Lung (tissue), 12 donors: ENCODE measurements around the gene BMI1. TPM values are rescaled to one million over a fixed set of nuclear protein-coding genes. Genes with fewer than 3 reads are reported as not detected.

Experiments used
- ATAC-seq: fragments of 200-7000 bp; cut with Tn5 transposase; one replicate; pipeline ENCODE4 v1.9.1; 2020; ENCODE audit warnings: moderate number of reproducible peaks; ENCODE audit not compliant: insufficient read depth, low FRiP score
- DNase-seq, 3 donors: peaks; one replicate each; pipeline ENCODE4 v3.0.0-alpha.2; 2013 to 2017
- H3K27ac ChIP-seq, 2 donors: one replicate each; pipeline ENCODE4 v1.5.1; 2013; ENCODE audit warnings: mild to moderate bottlenecking in 2 of 2, moderate library complexity in 2 of 2, control low read depth in 1 of 2, inconsistent platforms in 1 of 2, low read depth in 1 of 2, low read length in 1 of 2
- H3K27me3 ChIP-seq, 3 donors: one replicate each; pipeline ENCODE4 v1.5.1; 2013; ENCODE audit warnings: low read length in 2 of 3; ENCODE audit not compliant: control insufficient read depth in 3 of 3, insufficient read depth in 3 of 3
- H3K36me3 ChIP-seq, 4 donors: one replicate each; pipeline ENCODE4 v1.5.1; 2013; ENCODE audit warnings: low read length in 4 of 4, mild to moderate bottlenecking in 1 of 4, moderate library complexity in 1 of 4; ENCODE audit not compliant: control insufficient read depth in 4 of 4, insufficient read depth in 4 of 4
- H3K4me1 ChIP-seq, 5 donors: one replicate each; pipeline ENCODE4 v1.5.1; 2013; ENCODE audit warnings: low read length in 5 of 5, mild to moderate bottlenecking in 2 of 5, moderate library complexity in 1 of 5; ENCODE audit not compliant: control insufficient read depth in 5 of 5, insufficient read depth in 5 of 5
- H3K4me3 ChIP-seq: one replicate; pipeline ENCODE4 v1.5.1; 2013; ENCODE audit warnings: mild to moderate bottlenecking, control low read depth, moderate library complexity
- H3K9ac ChIP-seq, 2 donors: one replicate each; pipeline ENCODE4 v1.5.1; 2013; ENCODE audit warnings: low read length in 2 of 2, control low read depth in 1 of 2; ENCODE audit not compliant: insufficient read depth in 1 of 2
- H3K9me3 ChIP-seq, 4 donors: one replicate each; pipeline ENCODE4 v1.5.1; 2013; ENCODE audit warnings: low read length in 3 of 4, mild to moderate bottlenecking in 1 of 4, moderate library complexity in 1 of 4; ENCODE audit not compliant: control insufficient read depth in 4 of 4, insufficient read depth in 3 of 4
- CTCF ChIP-seq: IDR thresholded peaks from 2 replicates; pipeline ENCODE4 v1.5.1; 2012; ENCODE audit warnings: mild to moderate bottlenecking; ENCODE audit errors: control extremely low read depth, extremely low read depth
- WGBS, 2 donors: extraction: QIAGEN DNeasy Blood & Tissue Kit; methylation state at CpG; one replicate each; pipeline ENCODE4 v1.1.7; 2013; 5-methylcytosine and 5-hydroxymethylcytosine counted together
- polyA plus RNA-seq, 2 donors: library from polyadenylated mRNA; stranded (reverse); fragments of 200-250 nt; gene quantifications; one replicate each; pipeline ENCODE4 v1.2.1, GENCODE V29; 2013
- total RNA-seq, 2 donors: library from RNA; depleted of rRNA in 1 of 2; stranded (reverse); fragments of >200 nt in 1 of 2; gene quantifications; one replicate each; pipeline ENCODE4 v1.2.1, GENCODE V29; 2014 to 2021
- donor health status: control.
- donor health status: control.
- donor health status: Bipolar disorder and iron deficiency.
- donor health status: healthy.
- donor health status: DM: yes; HTN: yes; CAD: no.

The BMI1 gene
- total and polyA plus RNA-seq, 4 donors = 21.9 to 81.1 (median 31.6) TPM

- TF ChIP-seq CTCF = no peak
- H3K9ac ChIP-seq = no peak overlapping the region
- WGBS, 2 donors = 97 to 100% methylated on average over 4 of the region's 4 CpGs
- no peaks in the 10 kb centered on the region for H3K9me3 ChIP-seq
- no peak for DNase-seq
- no peak overlapping the region for H3K4me3 ChIP-seq
- peaks cover 0 to 3% (median 0%) of the 10 kb centered on the region in 3 donors for H3K27me3 ChIP-seq
- no peaks in the 10 kb centered on the region for H3K36me3 ChIP-seq
- no peak overlapping the region for H3K27ac ChIP-seq
- no peak for ATAC-seq
- no peaks in the 10 kb centered on the region for H3K4me1 ChIP-seq
Measured at GRCh38 chr10:22301193-22301592, 19.7 kb upstream of the BMI1 start.

DNA sequence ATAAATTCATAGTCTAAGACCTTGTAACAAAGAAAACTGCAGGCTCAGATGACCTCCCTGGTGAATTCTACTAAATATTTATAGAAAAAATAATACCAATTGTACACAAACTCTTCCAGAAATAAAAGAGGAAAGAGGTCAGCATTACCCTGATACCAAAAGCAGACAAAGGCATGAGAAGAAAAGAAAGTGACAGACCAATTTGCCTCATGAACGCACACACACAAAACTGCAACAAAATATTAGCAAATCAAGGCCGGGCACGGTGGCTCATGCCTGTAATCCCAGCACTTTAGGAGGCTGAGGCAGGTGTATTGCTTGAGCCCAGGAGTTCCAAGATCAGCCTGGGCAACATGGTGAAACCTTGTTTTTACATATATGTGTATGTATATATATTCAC, 17.4 kb upstream of the BMI1 start:
- DNase-seq (no peak), ATAC-seq (no peak)
- no peak for TF ChIP-seq CTCF
- no peak overlapping the region for H3K9ac ChIP-seq
- H3K36me3 ChIP-seq = no peaks in the 10 kb centered on the region
- no peak overlapping the region for H3K4me3 ChIP-seq
- no peaks in the 10 kb centered on the region for H3K4me1 ChIP-seq
- no peaks in the 10 kb centered on the region for H3K9me3 ChIP-seq
- no peaks in the 10 kb centered on the region for H3K27me3 ChIP-seq
- H3K27ac ChIP-seq = no peak overlapping the region
- WGBS, 2 donors = 96 to 98% methylated on average over 3 of the region's 3 CpGs

DNA sequence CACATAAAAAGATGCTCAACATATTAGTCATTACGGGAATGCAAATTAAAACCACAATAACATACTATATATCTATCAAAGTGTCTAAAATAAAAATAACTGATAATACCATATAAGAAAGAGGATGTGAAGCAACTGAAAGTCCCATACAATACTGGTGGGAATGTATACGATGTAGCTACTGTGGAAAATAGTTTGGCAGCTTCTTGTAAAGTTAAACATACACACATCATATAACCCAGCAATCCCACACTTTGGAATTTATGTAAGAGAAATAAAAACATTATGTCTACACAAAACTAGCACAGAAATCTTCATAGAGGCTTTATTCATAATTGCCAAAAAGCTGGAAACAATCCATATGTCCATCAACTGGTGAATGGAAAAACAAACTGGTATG, 15.2 kb upstream of the BMI1 start:
- DNase-seq = no peak
- no peak for ATAC-seq
- Histone ChIP-seq H3K9me3 (no peaks in the 10 kb centered on the region), H3K27me3 (no peaks in the 10 kb centered on the region), H3K9ac (no peak overlapping the region), H3K4me1 (no peaks in the 10 kb centered on the region), H3K4me3 (no peak overlapping the region), H3K36me3 (no peaks in the 10 kb centered on the region), H3K27ac (no peak overlapping the region)
- no peak for TF ChIP-seq CTCF
- 77 to 93% methylated on average over 2 of the region's 2 CpGs for WGBS, 2 donors

GRCh38 chr10:22308390-22308789, 12.5 kb upstream of the BMI1 start:
- WGBS, 2 donors = 76 to 87% methylated on average over 2 of the region's 2 CpGs
- Histone ChIP-seq H3K36me3 (no peaks in the 10 kb centered on the region), H3K27ac (no peak overlapping the region), H3K4me3 (no peak overlapping the region), H3K9ac (no peak overlapping the region), H3K27me3 (no peaks in the 10 kb centered on the region), H3K9me3 (no peaks in the 10 kb centered on the region), H3K4me1 (no peaks in the 10 kb centered on the region)
- no peak for TF ChIP-seq CTCF
- ATAC-seq (no peak), DNase-seq (no peak)
